Activated CD4-positive, alpha-beta T cell treated with anti-CD3 and anti-CD28 coated beads for 4 hours (primary cell): Measurements from ENCODE around the gene OST4.

ENCODE experiments used
- DNase-seq, 2 donors: peaks; one replicate each; pipeline ENCODE4 v3.0.0-alpha.2; 2020

Gene OST4

DNA sequence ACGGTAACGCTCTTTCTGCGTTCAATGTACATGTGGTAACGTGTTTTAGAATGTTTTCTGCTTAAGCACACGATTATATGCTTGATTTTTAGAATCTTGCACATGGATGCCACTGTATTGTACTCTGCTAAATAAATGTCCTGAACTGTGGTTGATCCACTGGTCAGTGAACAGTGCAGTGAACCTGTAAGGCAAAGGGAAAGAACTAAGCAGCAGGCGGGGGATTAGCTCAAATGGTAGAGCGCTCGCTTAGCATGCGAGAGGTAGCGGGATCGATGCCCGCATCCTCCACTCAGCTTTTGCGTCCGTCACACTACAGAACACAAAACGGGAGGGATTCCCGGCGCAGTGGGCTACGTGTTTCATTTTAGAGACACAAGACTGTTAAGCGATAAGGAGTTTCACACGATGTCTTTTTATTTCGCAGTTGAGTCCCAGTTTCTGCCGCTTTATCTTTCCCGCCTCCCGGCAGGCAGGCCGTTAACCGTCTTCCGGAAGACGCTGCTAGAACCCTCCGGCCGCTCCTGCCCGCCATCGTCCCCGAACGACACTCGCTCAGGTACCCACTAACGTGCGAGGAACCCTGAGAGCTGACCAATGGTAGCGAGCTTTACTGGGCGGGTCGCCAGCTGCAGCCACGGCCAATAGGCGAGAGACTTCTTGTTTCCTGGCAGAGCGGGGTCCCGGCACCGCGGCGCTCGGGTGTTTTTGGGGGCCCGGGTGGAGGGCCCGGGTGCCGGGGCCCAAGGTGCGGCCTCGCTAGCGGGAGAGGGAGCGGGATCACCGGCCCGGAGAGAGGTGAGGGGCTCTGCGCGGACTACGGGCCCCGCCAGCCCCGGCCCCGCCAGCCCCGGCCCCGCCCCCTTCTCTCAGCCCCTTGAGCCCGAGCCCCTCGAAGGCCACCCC lies 20.2 kb downstream of the OST4 start, which contains the start of gene AGBL5:
Gene AGBL5, plus strand, starts transcription at position 673 of the 906 bp plus-strand sequence. CDS start 1,291 bp downstream, outside the sequence.
- DNase-seq, result peak; percentile 93 to 95

DNA sequence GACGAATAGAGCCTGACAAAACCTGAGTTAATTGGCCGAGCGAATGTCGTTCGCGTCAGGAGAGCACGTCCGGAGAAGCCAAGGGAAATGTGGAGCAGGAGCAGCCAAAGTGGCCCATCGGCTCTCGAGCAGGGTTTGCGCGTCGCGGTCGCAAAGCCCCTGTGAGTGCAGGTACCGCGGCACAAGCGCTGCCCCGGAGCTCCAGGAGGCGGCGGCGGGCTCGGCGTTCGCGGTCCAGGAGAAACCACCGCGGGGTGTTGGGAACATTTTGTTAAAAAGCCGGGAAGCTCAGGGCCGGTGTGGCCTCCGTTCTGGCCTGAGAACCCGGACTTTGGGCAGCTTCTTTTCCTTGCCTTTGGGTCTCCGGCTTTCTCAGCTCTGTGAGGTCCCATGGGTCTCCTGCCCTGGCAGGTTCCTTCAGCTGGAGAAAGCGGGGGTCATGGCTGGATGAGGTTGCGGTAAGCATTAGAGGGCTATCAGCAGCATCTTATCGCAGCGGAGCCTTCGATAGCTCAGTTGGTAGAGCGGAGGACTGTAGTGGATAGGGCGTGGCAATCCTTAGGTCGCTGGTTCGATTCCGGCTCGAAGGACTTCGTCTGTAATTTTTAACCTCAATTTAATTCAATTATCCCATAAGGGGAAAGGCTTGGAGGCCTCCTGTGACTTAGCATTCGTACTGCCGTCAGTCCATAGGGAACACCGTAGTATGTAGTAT lies 21.0 kb downstream of the OST4 start:
- peak; percentile 85 to 90 for DNase-seq

DNA sequence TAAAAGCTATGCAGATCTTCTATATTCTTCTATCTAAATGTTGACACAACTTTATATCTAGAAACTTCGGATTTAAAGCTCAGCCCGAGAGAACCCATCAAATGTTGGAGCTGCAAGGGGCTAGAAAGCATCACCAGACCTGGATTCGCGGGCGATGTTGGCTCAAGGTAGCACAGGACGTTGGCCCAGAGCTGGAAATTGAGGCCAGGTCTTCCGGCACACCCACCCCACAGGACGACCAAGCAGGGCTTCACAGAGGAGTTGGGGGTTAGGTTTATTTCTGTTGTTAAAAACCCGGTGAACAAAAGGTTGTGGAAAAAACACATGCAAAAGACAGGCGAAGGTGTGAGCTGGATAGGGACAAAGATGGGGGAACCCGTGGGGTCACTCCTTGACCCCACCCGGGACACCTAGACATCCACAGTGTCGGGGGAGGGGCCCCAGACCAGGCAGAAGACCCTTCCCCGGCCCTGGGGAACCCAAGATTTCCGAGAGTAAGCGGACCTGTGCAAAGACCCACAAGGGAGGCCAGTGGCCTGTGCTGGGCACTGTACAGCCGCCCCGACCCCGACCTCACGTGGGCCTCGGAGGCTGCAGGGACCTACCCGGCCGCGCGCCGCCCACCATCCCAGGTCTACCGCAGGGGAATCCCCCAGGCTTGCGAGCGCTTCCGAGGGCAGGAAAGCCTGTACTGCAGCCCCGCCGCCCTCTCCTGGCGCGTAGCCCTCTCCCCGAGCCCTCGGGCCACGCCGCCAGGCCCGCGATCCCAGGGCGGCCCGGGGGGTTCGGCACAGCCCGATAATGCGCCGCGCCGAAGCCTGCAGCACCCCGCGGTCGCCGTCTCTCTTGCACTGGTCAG lies 21.8 kb downstream of the OST4 start:
- DNase-seq, result peak; percentile 57 to 77

DNA sequence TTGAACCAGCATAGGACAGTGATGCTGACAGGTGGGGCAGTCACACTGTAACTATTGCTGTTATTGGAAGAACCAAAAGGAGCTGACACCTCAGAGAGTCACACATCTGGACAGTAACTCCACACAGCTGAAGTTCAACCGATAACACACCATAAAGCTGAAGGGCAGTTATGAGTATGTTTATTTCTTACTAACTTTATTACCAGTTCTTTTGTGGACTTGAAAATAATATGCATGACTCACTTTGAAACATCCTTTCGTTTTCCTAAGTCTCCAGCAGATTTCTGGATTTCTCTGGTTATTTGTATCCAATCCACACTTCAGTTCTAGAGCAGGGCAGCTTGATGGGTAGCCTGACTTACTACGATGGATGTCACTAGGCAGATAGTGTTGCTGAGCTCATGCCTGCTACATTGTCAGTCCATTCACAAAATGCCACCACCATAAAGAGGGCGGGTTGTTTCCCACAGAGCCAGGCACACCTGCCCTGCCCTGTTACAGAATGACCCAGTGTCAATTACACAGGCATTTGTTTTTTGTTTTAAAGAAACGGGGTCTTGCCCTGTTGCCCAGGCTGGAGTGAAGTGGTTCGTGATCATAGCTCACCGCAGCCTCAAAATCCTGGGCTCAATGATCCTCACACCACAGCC lies 28.3 kb downstream of the OST4 start:
- no peak for DNase-seq

DNA sequence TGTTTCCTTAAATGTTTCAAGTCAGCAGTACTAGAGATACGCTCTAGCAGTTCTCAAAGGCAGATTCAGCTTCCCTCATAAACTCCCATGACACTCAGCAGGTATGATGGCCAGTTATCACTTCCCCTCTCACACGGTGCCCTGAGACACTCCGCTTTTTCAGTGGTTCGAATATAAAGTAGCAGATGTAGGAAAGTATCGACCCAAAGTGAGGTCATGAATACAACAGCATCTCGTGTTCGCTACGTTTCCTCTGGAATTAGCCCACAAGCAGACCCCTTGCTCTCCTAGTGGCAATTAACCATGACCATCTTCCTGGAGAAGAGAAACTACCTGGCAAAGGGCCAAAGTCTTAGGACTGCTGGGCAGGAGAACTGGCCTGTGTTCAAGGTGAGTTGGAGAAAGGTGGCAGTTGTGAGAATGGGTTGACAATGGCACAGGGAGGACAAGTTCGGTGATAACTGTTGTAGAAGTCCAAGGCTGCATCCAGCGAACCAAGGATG lies 29.2 kb downstream of the OST4 start:
- DNase-seq, result no peak

DNA sequence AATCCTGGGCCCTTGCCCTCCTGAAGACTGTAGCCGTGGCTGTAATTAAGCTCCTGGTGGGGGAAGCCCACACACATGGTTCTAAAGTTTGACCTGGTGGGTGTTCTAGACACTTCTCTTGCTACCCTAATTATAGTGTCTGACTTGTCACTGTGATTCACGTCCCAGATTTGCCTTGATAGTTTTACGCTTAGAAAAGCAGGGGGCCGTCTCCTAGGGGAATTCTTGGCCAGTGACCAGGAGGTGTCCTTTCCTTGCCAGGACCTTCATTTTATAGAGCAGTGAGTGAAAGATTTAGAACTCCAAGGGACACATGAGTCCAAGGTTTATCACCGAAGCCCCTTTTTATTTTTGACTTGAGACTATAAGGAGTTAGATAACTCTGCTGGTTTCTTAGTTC lies 29.7 kb downstream of the OST4 start:
- DNase-seq, result no peak

DNA sequence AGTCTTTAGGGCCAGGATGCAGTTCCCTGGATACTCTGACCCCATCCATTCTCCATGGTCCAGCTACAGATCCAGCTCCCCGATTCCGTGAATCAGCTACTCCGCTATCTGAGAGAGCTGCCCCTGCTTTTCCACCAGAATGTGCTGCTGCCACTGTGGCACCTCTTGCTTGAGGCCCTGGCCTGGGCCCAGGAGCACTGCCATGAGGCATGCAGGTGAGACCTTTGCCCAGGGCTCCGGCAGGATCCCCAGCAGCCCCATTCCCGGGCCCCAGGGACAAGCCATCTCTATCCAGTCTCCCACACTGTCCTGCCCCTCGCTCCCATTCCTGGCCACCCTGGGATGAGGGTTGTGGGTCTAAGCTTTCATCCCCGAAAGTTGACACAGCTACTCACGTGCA lies 31.2 kb downstream of the OST4 start:
- no peak for DNase-seq

DNA sequence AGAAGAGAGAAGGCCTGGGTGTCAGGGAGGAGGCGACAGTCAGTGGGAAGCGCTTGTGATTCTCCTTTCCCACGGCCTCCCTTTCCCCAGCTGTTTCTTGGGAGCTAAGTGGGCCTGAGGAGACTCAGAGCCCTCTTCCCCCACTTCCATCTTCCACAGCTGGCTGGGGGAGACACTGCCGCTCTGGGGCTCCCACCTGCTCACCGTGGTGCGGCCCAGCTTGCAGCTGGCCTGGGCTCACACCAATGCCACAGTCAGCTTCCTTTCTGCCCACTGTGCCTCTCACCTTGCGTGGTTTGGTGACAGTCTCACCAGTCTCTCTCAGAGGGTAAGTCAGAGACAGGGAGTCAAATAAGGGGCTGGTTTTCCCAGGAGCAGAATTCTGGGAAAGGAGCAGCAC lies 31.6 kb downstream of the OST4 start:
- DNase-seq, result no peak

DNA sequence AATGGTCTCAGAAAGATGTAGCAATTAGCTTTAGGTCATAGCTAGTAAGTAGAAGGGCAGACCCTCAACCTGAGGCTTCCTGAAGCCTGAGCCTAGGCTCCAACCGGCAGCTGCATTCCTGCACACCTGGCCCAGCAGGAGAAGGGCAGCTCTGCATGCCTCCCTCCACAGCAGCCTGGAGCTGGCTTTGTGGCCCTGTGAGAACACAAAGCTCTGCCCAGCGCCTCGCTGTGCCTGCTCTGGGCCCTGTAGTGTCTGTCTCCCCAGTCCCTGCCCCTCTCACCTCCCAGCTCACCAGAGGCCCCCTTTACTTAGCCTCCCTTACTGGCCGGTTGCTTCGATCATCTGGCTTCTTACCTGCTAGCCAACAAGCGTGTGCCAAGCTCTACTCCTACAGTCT lies 32.0 kb downstream of the OST4 start:
- DNase-seq, result no peak

DNA sequence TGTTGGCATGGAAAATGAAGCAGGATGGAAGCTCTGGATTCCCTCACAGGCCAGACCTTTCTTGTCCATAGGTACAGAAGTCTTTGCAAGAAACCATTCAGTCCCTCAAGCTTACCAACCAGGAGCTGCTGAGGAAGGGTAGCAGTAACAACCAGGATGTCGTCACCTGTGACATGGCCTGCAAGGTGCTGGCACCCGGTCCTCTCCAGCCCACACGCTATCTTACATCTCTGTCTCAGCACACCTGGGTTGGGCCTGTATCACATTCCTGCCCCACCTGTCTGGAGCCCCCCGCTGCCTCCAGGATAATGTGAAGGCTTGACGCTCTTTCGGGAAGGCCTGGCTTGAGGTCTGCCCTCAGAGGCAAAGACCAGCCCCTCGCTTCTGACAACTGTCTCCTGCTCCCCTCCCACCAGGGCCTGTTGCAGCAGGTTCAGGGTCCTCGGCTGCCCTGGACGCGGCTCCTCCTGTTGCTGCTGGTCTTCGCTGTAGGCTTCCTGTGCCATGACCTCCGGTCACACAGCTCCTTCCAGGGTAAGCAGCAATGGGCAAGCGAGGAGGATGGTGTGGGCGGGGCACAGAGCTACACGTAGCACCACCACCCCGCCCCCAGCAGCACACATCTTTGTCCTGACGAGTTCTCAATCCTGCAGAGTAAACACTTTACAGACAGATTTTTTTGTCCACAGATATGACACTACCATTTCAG lies 32.7 kb downstream of the OST4 start:
- no peak for DNase-seq

DNA sequence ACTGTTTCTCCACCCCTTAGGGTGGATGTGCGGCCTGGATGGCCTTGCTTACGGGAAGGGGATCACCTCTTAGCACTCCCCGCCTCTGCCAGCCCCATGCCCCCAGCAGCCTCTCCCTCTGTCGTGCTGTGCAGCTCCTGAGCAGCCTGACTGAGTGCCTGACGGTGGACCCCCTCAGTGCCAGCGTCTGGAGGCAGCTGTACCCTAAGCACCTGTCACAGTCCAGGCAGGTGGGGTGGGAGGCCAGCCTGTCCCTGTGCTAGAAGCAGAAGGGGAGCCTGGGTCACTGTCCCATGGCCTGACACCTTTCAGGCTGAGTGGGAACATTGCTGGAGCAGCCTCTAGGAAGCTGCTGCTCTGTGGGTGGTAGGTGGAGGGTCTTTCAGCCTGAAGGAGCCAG lies 33.4 kb downstream of the OST4 start:
- no peak for DNase-seq

DNA sequence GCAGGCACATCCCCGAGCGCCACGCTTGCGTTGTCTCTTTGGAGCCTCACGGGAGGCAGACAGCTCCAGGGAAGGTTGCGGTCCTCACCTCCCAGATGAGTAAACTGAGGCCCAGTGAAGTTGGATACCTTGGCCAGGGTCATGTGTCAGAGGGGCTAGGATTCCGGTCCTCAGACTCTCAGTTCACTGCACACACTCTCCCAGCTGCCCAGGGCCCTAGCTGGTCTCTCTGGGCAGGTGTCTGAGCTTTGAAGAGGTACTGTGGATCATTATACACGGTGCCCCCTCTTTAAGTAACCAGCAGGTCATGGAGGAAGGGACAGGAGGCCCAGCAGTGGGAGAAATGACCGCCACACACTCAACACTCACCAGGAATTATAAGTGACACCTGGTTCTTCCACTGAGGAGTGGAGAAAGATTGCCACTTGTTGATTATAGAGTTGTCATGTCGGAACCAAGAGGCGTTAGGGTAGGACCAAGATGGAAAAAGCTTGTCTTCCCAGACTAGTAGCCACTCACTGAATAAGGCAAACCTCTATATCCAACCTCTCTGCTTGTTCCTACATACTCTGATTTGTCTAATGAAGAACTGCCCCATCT lies 38.1 kb downstream of the OST4 start:
- DNase-seq, result no peak

DNA sequence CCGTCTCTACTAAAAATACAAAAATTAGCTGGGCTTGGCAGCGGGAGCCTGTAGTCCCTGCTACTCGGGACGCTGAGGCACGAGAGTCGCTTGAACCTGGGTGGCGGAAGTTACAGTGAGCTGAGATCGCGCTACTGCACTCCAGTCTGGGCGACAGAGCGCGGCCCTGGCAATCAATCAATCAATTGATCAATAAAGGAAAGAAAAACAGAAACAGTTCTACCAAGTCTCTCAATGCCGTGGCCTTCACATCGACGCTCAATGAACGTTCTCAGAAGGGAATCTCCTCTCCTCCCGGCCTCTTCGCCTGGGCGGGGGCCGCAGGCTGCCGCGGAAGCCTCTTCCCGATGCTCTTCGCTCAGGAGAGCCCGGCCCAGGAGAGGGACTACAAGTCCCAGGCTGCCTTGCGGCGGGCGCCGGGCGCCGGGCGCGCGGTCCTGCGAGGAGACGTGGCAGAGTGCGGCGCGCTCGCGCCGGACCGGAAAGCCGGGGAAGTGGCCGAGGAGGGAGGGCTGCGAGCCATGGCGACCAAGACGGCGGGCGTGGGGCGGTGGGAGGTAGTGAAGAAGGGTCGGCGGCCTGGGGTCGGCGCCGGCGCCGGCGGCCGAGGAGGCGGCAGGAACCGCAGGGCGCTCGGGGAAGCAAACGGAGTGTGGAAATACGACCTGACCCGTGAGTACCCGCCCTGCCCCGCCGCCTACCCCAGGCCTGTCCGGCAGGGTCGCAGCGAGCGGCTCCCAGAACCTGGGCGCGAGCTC lies 38.8 kb downstream of the OST4 start, which contains the start of gene TMEM214:
Gene TMEM214, plus strand, starts transcription at position 471 of the 758 bp plus-strand sequence. Its CDS starts 51 bp downstream, at position 522.
- DNase-seq, result peak; percentile 72 to 76

DNA sequence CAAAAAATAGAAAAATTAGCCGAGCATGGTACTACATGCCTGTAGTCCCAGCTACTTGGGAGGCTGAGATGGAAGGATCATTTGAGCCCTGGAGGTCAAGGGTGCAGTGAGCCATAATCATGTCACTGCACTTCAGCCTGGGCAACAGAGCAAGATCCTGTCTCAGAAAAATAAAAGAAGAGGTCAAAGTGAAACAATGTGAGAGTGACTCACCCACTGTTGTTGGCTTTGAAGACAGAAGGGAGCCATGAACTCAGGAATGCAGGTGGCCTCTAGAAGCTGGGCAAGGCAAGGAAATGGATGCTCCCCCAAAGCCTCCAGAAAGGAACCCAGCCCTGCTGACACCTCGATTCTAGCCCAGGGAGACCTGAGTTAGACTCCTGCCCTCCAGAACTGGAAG lies 42.4 kb downstream of the OST4 start:
- DNase-seq, result no peak

DNA sequence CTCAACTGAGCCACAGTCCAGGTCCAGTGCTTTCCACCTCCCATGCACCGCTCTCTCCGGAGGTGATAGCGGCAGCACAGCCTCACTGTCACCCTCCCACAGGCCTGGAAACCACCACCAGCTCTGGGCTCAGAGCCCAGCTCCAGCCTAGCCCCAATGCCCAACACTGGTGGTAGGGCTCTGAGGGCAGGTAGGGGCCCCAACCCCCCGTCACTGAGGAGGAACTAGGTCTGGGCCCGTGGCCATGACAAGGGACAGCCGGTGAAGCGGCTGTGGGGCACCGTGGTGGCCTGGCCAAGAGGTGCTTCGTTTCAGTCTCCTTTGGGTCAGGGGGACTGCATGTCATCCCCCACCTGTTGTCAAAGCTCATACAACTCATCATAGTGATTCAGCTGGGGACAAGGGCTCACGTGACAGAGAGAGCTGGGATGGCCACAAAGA lies 44.2 kb downstream of the OST4 start:
- no peak for DNase-seq

DNA sequence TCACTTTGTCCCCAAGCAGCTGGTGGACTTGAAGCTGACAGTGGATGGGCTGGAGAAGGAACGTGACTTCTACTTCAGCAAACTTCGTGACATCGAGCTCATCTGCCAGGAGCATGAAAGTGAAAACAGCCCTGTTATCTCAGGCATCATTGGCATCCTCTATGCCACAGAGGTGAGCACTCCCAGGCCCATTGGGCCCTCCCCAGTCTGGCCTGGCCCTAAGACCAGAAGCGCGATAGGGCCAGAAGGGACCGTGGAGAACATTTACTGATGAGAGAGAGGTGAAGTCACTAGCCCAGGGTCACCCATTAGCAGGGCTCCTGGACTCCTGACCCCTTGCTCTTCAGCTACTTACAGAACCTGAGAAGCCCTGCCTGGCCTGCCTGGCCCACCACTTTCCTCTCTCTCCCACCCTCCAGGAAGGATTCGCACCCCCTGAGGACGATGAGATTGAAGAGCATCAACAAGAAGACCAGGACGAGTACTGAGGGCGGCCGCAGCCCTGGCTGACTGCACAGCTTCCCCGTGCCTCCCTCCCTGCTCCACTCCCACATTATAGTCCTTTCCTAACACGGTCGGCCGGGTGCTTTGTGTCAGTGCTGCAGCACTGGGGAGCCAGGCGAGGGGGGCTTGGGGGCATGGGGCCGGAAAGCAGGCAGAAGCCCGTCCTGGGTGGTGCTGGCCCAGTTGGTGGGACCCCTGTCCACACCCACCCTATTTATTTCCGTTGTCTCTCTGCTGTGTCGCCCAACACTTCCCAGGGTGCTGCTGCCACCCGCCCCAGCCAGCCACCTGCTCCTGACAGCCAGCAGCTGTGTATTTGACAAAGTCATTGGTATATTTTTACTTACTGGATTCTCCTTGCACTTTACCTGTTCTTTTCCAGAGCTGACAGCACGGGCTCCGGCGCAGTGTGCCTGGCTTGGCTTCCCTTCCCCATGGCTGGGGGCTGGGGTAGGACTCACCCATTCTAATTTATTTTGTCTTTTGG lies 45.3 kb downstream of the OST4 start:
- DNase-seq, result no peak

DNA sequence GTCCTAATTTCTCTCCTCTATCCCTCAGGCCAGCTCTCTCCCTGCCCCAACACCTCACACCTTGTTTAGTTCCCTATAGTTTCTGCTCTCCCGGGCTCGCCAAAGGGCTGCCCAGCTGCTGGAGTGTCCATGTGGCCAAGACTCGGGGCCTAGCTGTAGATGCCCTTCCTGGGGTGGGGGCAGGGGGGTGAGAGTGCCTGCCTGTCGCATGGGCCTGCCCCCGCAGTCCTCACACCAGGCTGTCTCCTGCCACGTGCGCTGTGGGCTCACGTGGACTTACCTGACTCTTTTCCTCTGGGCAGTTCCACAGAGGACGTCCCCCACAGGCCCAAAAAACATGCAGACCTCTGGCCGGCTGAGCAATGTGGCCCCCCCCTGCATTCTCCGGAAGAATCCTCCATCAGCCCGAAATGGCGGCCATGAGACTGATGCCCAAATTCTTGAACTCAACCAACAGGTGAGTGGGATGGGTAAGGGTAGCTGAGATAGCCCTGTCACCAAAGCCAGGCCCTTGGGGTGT lies 46.1 kb downstream of the OST4 start:
- no peak for DNase-seq

DNA sequence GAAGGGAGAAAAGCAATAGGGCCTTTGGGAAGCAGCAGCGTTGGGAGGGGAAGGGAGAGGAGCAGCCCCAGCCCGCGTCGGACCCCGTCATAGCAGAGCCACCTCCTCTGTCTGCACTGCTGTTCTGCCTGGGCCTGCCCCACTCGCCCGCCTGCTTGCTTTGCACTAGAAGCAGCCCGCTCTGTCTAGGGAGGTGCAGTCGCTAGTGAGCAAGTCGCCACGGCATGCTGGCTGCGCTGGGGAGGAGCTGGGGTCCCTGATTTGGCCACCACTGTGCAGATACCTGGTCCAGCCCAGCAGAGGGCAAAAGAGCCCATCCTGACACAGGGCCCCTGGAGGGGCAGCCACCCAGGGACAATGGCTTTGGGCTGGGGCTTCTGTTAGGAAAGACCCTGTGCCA lies 46.6 kb downstream of the OST4 start:
- no peak for DNase-seq

DNA sequence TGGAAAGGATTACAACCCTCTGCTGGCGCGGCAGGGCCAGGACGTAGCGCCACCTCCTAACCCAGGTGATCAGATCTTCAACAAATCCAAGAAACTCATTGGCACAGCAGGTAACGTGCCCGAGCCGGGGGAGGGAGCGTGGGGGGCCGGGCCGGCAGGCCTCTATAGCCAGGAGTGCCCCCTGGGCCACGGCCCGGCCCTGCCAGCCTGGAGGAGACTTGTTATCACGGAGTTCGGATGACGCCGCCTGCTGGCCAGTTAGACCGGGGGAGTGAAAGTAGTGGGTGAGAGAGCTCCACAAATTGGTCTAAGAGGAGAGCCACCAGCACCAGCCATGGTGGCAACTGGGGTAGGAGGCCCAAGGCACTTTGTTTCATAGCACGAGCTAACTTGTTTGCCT lies 47.3 kb downstream of the OST4 start:
- DNase-seq, result no peak
